ENCODE data around the gene SLC6A16.

GRCh38 chr19:49255674-49256073 is 69.3 kb downstream of the SLC6A16 start:
- no peak for TF ChIP-seq CTCF (conservative IDR thresholded peaks at IDR 0.05; ENCODE audit: low read length)
- no peak for TF ChIP-seq EZH2phosphoT487 (IDR thresholded peaks at IDR 0.05; ENCODE audit: borderline replicate concordance)
